Muscle layer of duodenum (tissue), 2 donors: ENCODE measurements around the gene LAMA3.

Experiments used
- H3K27ac ChIP-seq: one replicate; pipeline ENCODE4 v1.7.0; 2013; ENCODE audit warnings: mild to moderate bottlenecking, low read length
- H3K27me3 ChIP-seq: one replicate; pipeline ENCODE4 v1.7.0; 2013; ENCODE audit warnings: low read depth, mild to moderate bottlenecking, control low read depth, low read length
- H3K36me3 ChIP-seq, 2 donors: one replicate each; pipeline ENCODE4 v1.7.0; 2013; ENCODE audit warnings: low read length in 2 of 2, control low read depth in 1 of 2, mild to moderate bottlenecking in 1 of 2; ENCODE audit not compliant: insufficient read depth in 2 of 2, control insufficient read depth in 1 of 2
- H3K4me1 ChIP-seq, 2 donors: one replicate each; pipeline ENCODE4 v1.7.0; 2013; ENCODE audit warnings: low read length in 2 of 2, mild to moderate bottlenecking in 2 of 2, control low read depth in 1 of 2, moderate library complexity in 1 of 2; ENCODE audit not compliant: insufficient read depth in 2 of 2, control insufficient read depth in 1 of 2
- H3K4me3 ChIP-seq, 2 donors: one replicate each; pipeline ENCODE4 v1.7.0; 2013; ENCODE audit warnings: low read length in 2 of 2, low read depth in 1 of 2, mild to moderate bottlenecking in 1 of 2
- H3K9me3 ChIP-seq, 2 donors: one replicate each; pipeline ENCODE4 v1.7.0; 2013; ENCODE audit warnings: low read length in 2 of 2, control low read depth in 1 of 2, mild to moderate bottlenecking in 1 of 2; ENCODE audit not compliant: control insufficient read depth in 1 of 2
- donor health status: healthy.

LAMA3 gene

GRCh38 chr18:23689031-23689615 lies at the start of gene LAMA3:
LAMA3 (plus strand) TSS chr18:23689453; CDS start chr18:23689684, 231 bp downstream.
- Histone ChIP-seq H3K36me3 (no peaks in the 10 kb centered on the region), H3K27me3 (peaks cover 10% of the 10 kb centered on the region), H3K27ac (no peak within 1 kb of the TSS), H3K4me1 (peaks cover 10 to 14% of the 10 kb centered on the region in 2 donors), H3K4me3 (peak within 1 kb of the TSS; percentile 64 to 78), H3K9me3 (no peaks in the 10 kb centered on the region)

- no peaks in the 10 kb centered on the region for H3K4me1 ChIP-seq
- no peaks in the 10 kb centered on the region for H3K36me3 ChIP-seq
- H3K27ac ChIP-seq, result no peak overlapping the region
- no peak overlapping the region for H3K4me3 ChIP-seq
- no peaks in the 10 kb centered on the region for H3K9me3 ChIP-seq
- H3K27me3 ChIP-seq, result no peaks in the 10 kb centered on the region
These were observed 49.2 kb upstream of the LAMA3 start for GRCh38 chr18:23640052-23640451.

- Histone ChIP-seq H3K27ac (no peak overlapping the region), H3K27me3 (no peaks in the 10 kb centered on the region), H3K9me3 (no peaks in the 10 kb centered on the region), H3K36me3 (no peaks in the 10 kb centered on the region), H3K4me1 (no peaks in the 10 kb centered on the region), H3K4me3 (no peak overlapping the region)
These were observed 48.0 kb upstream of the LAMA3 start for GRCh38 chr18:23641143-23641720.

- Histone ChIP-seq H3K27ac (no peak overlapping the region), H3K9me3 (no peaks in the 10 kb centered on the region), H3K4me3 (no peak overlapping the region), H3K27me3 (no peaks in the 10 kb centered on the region), H3K4me1 (no peaks in the 10 kb centered on the region), H3K36me3 (no peaks in the 10 kb centered on the region)
These were observed 47.2 kb upstream of the LAMA3 start for GRCh38 chr18:23641937-23642666.

- no peak overlapping the region for H3K27ac ChIP-seq
These were observed 45.3 kb upstream of the LAMA3 start for GRCh38 chr18:23643815-23644490.

GRCh38 chr18:23645568-23646175 lies 43.6 kb upstream of the LAMA3 start:
- no peak overlapping the region for H3K27ac ChIP-seq
- no peak overlapping the region for H3K4me3 ChIP-seq
- no peaks in the 10 kb centered on the region for H3K9me3 ChIP-seq
- H3K27me3 ChIP-seq, result no peaks in the 10 kb centered on the region
- H3K4me1 ChIP-seq, result no peaks in the 10 kb centered on the region
- H3K36me3 ChIP-seq, result no peaks in the 10 kb centered on the region

More at GRCh38 chr18:23643815-23644490, 45.3 kb upstream of the LAMA3 start:
- Histone ChIP-seq H3K4me3 (no peak overlapping the region), H3K4me1 (no peaks in the 10 kb centered on the region), H3K9me3 (no peaks in the 10 kb centered on the region), H3K36me3 (no peaks in the 10 kb centered on the region), H3K27me3 (no peaks in the 10 kb centered on the region)

- H3K9me3 ChIP-seq, result no peaks in the 10 kb centered on the region
- no peaks in the 10 kb centered on the region for H3K4me1 ChIP-seq
- no peaks in the 10 kb centered on the region for H3K27me3 ChIP-seq
- H3K36me3 ChIP-seq, result no peaks in the 10 kb centered on the region
- H3K4me3 ChIP-seq, result no peak overlapping the region
- H3K27ac ChIP-seq, result no peak overlapping the region
These were observed 43.0 kb upstream of the LAMA3 start for GRCh38 chr18:23646282-23646681.

- Histone ChIP-seq H3K9me3 (no peaks in the 10 kb centered on the region), H3K4me1 (no peaks in the 10 kb centered on the region), H3K27me3 (no peaks in the 10 kb centered on the region), H3K4me3 (no peak overlapping the region), H3K36me3 (no peaks in the 10 kb centered on the region), H3K27ac (no peak overlapping the region)
These were observed 40.8 kb upstream of the LAMA3 start for GRCh38 chr18:23648456-23648855.

GRCh38 chr18:23648940-23649607 lies 40.2 kb upstream of the LAMA3 start:
- Histone ChIP-seq H3K27ac (no peak overlapping the region), H3K36me3 (no peaks in the 10 kb centered on the region)

GRCh38 chr18:23650968-23651927 lies 38.0 kb upstream of the LAMA3 start:
- Histone ChIP-seq H3K27me3 (no peaks in the 10 kb centered on the region), H3K36me3 (no peaks in the 10 kb centered on the region), H3K4me1 (no peaks in the 10 kb centered on the region), H3K27ac (no peak overlapping the region), H3K9me3 (no peaks in the 10 kb centered on the region), H3K4me3 (no peak overlapping the region)

More at GRCh38 chr18:23648940-23649607, 40.2 kb upstream of the LAMA3 start:
- H3K4me3 ChIP-seq, result no peak overlapping the region
- H3K27me3 ChIP-seq, result no peaks in the 10 kb centered on the region
- H3K9me3 ChIP-seq, result no peaks in the 10 kb centered on the region
- H3K4me1 ChIP-seq, result no peaks in the 10 kb centered on the region
